Upper lobe of right lung (tissue), 1 donor: Measurements from ENCODE around the gene BABAM2. TPM values are rescaled to one million over a fixed set of nuclear protein-coding genes. Genes with fewer than 3 reads are reported as not detected.
"Not testable (repeated sequence)": the region's sequence is repeated elsewhere in the genome, so short reads cannot be mapped to it uniquely, and the experiment has no call there.

Source experiments
- ATAC-seq: fragments of 200-7000 bp; cut with Tn5 transposase; one replicate; pipeline ENCODE4 v1.9.1; 2020; ENCODE audit warnings: mild to moderate bottlenecking, moderate library complexity
- DNase-seq: peaks from one replicate; pipeline ENCODE4 v3.0.0-alpha.2; 2020
- H3K27ac ChIP-seq: fragments of 200-600 bp; one replicate; pipeline ENCODE4 v1.8.0; 2022
- H3K27me3 ChIP-seq: fragments of 200-600 bp; one replicate; pipeline ENCODE4 v1.8.0; 2022; ENCODE audit warnings: mild to moderate bottlenecking
- H3K36me3 ChIP-seq: fragments of 200-600 bp; one replicate; pipeline ENCODE4 v1.8.0; 2022
- H3K4me1 ChIP-seq: fragments of 200-600 bp; one replicate; pipeline ENCODE4 v1.8.0; 2022
- H3K4me3 ChIP-seq: fragments of 200-600 bp; one replicate; pipeline ENCODE4 v1.8.0; 2022; ENCODE audit warnings: mild to moderate bottlenecking
- H3K9me3 ChIP-seq: fragments of 200-600 bp; one replicate; pipeline ENCODE4 v1.8.0; 2022
- intact Hi-C: fragments of 100-400 bp; cut with DNase I; formaldehyde crosslinking; loops from one replicate; pipeline ENCODE4 v1.11.0; 2022
- total RNA-seq: library from RNA; stranded (reverse); fragmentation: NEBNext Ultra II Directional; extraction: Animal tissue kit (Norgen Biotek cat#: 25700); gene quantifications from one replicate; pipeline ENCODE4 v1.2.1, GENCODE V29; 2021
- TF ChIP-seq, protein P1 (sequence below): fragments of 200-600 bp; IDR thresholded peaks from one replicate; pipeline ENCODE4 v1.8.0; 2022; ENCODE audit warnings: antibody characterized with exemption
- donor health status: DM: no; HTN: yes; CAD: no; lungs with severe emphysema.

The BABAM2 gene
- total RNA-seq, 1 donor from 2014 or later, result 36.2 TPM

- intact Hi-C loops, result no loop called here
- no peaks in the 10 kb centered on the region for H3K27me3 ChIP-seq
- no peaks in the 10 kb centered on the region for H3K4me1 ChIP-seq
- H3K36me3 ChIP-seq, result no peaks in the 10 kb centered on the region
- no peak overlapping the region for H3K27ac ChIP-seq
- DNase-seq, result no peak
- no peak overlapping the region for H3K4me3 ChIP-seq
- ATAC-seq, result no peak
- H3K9me3 ChIP-seq, result no peaks in the 10 kb centered on the region
- TF ChIP-seq, protein P1, sequence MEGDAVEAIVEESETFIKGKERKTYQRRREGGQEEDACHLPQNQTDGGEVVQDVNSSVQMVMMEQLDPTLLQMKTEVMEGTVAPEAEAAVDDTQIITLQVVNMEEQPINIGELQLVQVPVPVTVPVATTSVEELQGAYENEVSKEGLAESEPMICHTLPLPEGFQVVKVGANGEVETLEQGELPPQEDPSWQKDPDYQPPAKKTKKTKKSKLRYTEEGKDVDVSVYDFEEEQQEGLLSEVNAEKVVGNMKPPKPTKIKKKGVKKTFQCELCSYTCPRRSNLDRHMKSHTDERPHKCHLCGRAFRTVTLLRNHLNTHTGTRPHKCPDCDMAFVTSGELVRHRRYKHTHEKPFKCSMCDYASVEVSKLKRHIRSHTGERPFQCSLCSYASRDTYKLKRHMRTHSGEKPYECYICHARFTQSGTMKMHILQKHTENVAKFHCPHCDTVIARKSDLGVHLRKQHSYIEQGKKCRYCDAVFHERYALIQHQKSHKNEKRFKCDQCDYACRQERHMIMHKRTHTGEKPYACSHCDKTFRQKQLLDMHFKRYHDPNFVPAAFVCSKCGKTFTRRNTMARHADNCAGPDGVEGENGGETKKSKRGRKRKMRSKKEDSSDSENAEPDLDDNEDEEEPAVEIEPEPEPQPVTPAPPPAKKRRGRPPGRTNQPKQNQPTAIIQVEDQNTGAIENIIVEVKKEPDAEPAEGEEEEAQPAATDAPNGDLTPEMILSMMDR, result no peak
Observed at GRCh38 chr2:27878825-27879224, 11.7 kb upstream of the BABAM2 start.

DNA sequence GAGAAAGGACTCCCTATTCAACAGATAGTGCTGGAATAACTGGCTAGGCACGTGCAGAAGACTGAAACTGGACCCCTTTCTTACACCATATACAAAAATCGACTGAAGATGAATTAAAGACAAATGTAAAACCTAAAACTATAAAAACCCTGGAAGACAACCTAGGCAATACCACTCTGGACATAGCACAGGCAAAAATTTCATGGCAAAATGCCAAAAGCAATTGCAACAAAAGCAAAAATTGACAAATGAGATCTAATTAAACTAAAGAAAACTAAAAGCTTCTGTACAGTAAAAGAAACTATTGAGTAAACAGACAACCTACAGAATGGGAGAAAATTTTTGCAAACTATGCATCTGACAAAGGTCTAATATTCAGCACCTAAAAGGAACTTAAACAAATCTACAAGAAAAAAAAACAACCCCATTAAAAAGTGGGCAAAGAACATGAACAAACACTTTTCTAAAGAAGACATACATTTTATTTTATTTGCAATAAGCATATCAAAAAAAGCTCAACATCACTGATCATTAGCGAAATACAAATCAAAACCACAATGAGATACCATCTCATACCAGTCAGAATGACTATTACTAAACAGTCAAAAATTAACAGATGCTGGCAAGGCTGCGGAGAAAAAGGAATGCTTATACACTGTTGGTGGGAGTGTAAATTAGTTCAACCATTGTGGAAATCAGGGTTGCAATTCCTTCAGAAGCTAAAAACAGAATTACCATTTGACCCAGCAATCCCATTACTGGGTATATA, 8.5 kb upstream of the BABAM2 start:
- H3K4me1 ChIP-seq, H3K4me3 ChIP-seq, H3K27ac ChIP-seq, intact Hi-C loops, H3K9me3 ChIP-seq, H3K36me3 ChIP-seq, DNase-seq, H3K27me3 ChIP-seq, ATAC-seq: not testable (repeated sequence)

GRCh38 chr2:27882584-27882922, 8.0 kb upstream of the BABAM2 start:
- H3K4me3 ChIP-seq, ATAC-seq, H3K4me1 ChIP-seq, intact Hi-C loops, DNase-seq, H3K36me3 ChIP-seq, H3K27me3 ChIP-seq, H3K27ac ChIP-seq, H3K9me3 ChIP-seq: not testable (repeated sequence)

DNA sequence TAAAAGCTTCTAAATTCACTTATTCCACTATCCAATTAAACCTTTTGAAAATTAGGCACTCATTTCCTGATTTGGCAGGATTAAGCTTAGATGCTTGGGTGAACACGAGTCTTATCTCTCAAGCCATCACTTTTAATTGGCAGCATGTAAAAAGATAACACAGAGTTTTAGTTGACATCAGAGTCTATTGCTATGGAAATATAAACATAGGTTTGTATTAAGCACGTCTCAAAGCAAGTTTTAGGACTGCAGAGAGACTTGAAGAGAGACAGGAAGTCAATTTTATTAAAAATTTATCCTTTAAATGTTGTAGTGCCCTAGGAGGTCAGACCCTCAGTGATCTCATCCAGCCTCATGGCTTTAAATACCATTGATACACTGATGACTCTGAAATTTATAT, 5.9 kb upstream of the BABAM2 start:
- H3K27me3 ChIP-seq, result no peaks in the 10 kb centered on the region
- TF ChIP-seq, protein P1, result no peak
- peaks cover 11% of the 10 kb centered on the region for H3K4me1 ChIP-seq
- H3K4me3 ChIP-seq, result no peak overlapping the region
- intact Hi-C loops, result no loop called here
- no peaks in the 10 kb centered on the region for H3K36me3 ChIP-seq
- ATAC-seq (no peak), DNase-seq (no peak)
- no peaks in the 10 kb centered on the region for H3K9me3 ChIP-seq
- H3K27ac ChIP-seq, result no peak overlapping the region

DNA sequence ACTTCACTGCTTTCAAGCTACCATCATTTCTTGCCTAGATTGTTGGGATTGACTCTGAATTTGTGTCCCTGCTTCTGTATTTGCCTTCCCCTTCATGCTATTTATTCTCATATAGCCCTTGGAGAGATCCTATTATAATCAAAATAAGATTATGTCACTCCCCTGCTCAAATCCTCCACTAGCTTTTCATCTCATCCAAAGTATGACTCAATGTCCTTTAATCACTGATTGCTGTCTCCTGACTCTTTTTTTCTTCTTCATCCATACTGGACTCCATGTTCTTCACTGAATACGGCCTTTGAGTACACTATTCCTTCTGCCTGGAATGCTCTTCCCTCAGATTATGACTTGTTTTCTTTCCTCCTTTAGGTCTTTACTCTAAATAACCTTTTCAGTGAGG, 5.3 kb upstream of the BABAM2 start:
- H3K36me3 ChIP-seq, result no peaks in the 10 kb centered on the region
- peaks cover 14% of the 10 kb centered on the region for H3K4me1 ChIP-seq
- TF ChIP-seq, protein P1, result no peak
- H3K27me3 ChIP-seq, result no peaks in the 10 kb centered on the region
- DNase-seq (no peak), ATAC-seq (no peak)
- H3K4me3 ChIP-seq, result no peak overlapping the region
- intact Hi-C loops, result no loop called here
- no peaks in the 10 kb centered on the region for H3K9me3 ChIP-seq
- H3K27ac ChIP-seq, result no peak overlapping the region

GRCh38 chr2:27885661-27886060, 4.9 kb upstream of the BABAM2 start:
- Histone ChIP-seq H3K27ac (no peak overlapping the region), H3K4me1 (peaks cover 14% of the 10 kb centered on the region), H3K27me3 (no peaks in the 10 kb centered on the region), H3K36me3 (no peaks in the 10 kb centered on the region), H3K9me3 (no peaks in the 10 kb centered on the region), H3K4me3 (no peak overlapping the region)
- intact Hi-C loops, result no loop called here
- TF ChIP-seq, protein P1, result no peak
- no peak for DNase-seq
- no peak for ATAC-seq

DNA sequence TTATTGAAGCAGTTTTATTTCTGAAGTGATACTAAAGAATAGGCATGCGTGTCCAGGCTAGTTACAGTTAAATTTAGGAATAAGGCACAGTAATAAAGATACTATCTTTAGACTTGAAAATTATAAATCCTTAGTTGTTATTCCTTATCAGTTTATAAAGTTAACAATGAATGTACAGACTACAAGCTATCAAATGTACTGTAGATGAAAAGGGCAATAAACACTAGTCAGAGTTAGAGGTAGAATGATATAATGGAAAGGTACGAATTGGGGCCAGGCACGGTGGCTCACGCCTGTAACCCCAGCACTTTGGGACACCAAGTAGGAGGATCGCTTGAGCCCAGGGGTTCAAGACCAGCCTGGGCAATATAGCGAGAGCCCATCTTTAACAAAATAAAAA, 4.2 kb upstream of the BABAM2 start:
- Histone ChIP-seq H3K36me3 (no peaks in the 10 kb centered on the region), H3K9me3 (no peaks in the 10 kb centered on the region), H3K27me3 (no peaks in the 10 kb centered on the region), H3K4me1 (peaks cover 16% of the 10 kb centered on the region), H3K4me3 (no peak overlapping the region), H3K27ac (no peak overlapping the region)
- TF ChIP-seq, protein P1, result no peak
- intact Hi-C loops, result no loop called here
- DNase-seq, result no peak
- ATAC-seq, result no peak
